GM12865 (cell line): ENCODE measurements around the gene ELF2.
"Not testable (repeated sequence)": the region's sequence is repeated elsewhere in the genome, so short reads cannot be mapped to it uniquely, and the experiment has no call there.

Experiments
- DNase-seq: peaks from one replicate; pipeline ENCODE4 v3.0.0; 2010; ENCODE audit warnings: low read depth
- H3K4me3 ChIP-seq: 2 replicates; pipeline ENCODE4 v1.5.1; 2011; ENCODE audit warnings: mild to moderate bottlenecking, low read depth, low read length, control low read depth
- TF ChIP-seq, protein P1 (sequence below): IDR thresholded peaks from 2 replicates; pipeline ENCODE4 v1.5.1; 2011; ENCODE audit warnings: low read length, control low read depth, low read depth, inconsistent platforms; ENCODE audit not compliant: insufficient read depth; ENCODE audit errors: missing control alignments

The ELF2 gene

GRCh38 chr4:139200506-139200905, 23.5 kb upstream of the ELF2 start:
- TF ChIP-seq, protein P1, sequence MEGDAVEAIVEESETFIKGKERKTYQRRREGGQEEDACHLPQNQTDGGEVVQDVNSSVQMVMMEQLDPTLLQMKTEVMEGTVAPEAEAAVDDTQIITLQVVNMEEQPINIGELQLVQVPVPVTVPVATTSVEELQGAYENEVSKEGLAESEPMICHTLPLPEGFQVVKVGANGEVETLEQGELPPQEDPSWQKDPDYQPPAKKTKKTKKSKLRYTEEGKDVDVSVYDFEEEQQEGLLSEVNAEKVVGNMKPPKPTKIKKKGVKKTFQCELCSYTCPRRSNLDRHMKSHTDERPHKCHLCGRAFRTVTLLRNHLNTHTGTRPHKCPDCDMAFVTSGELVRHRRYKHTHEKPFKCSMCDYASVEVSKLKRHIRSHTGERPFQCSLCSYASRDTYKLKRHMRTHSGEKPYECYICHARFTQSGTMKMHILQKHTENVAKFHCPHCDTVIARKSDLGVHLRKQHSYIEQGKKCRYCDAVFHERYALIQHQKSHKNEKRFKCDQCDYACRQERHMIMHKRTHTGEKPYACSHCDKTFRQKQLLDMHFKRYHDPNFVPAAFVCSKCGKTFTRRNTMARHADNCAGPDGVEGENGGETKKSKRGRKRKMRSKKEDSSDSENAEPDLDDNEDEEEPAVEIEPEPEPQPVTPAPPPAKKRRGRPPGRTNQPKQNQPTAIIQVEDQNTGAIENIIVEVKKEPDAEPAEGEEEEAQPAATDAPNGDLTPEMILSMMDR = no peak
- no peak for DNase-seq

GRCh38 chr4:139200102-139200501, 23.1 kb upstream of the ELF2 start:
- no peak overlapping the region for H3K4me3 ChIP-seq
- TF ChIP-seq, protein P1 = no peak
- no peak for DNase-seq

More at GRCh38 chr4:139200506-139200905, 23.5 kb upstream of the ELF2 start:
- H3K4me3 ChIP-seq = no peak overlapping the region

DNA sequence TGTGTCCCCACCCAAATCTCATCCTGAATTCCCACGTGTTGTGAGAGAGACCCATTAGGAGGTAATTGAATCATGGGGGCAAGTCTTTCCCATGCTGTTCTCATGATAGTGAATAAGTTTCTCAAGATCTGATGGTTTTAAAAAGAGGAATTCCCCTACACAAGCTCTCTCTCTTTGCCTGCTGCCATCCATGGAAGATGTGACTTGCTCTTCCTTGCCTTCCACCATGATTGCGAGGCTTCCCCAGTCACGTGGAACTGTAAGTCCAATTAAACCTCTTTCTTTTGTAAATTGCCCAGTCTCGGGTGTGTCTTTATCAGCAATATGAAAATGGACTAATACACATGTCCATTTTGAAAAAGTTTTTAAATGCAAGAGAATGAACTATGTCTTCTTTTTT, 20.2 kb upstream of the ELF2 start:
- H3K4me3 ChIP-seq, DNase-seq: not testable (repeated sequence)

GRCh38 chr4:139196462-139196861, 19.4 kb upstream of the ELF2 start:
- TF ChIP-seq, protein P1 = no peak
- no peak overlapping the region for H3K4me3 ChIP-seq
- DNase-seq = no peak

DNA sequence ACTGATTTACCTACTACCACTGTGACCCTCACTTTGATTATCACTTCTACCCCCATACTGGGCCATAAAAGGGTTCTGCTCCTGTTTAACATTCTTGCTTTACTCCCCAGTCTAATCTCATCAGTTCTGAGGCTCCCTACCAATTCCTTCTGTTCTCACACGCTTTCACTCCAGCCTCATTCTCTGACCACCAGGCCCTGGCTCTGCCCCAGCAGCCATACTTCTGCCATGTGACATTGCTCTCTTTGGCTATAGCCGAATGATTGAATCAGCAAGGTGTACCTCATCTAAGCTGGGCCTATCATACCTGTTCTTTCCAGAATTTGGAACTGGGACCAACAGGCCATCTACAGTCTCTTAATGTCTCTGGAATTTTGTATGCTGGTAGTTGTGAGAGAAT, 14.4 kb upstream of the ELF2 start:
- TF ChIP-seq, protein P1 = no peak
- DNase-seq = no peak

DNA sequence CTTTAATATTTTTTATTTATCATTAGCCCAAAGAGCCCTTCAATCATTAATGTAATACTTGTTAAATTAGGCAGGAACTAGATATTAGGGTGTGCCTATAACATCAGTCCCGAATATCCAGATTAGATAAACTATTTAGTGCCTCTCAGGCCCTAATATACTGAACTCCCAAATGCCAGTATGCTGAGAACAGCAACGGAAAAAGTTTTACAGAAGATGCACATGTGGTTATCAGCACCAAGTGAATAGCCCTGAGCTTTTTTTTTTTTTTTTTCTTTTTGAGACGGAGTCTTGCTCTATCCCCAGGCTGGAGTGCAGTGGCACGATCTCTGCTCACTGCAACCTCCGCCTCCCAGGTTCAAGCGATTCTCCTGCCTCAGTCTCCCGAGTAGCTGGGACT, 13.0 kb upstream of the ELF2 start:
- TF ChIP-seq, protein P1 = no peak
- no peak overlapping the region for H3K4me3 ChIP-seq
- DNase-seq = no peak

More for the DNA sequence above, 14.4 kb upstream of the ELF2 start:
- no peak overlapping the region for H3K4me3 ChIP-seq

- H3K4me3 ChIP-seq = no peak overlapping the region
- no peak for DNase-seq
- TF ChIP-seq, protein P1 = no peak
Observed at GRCh38 chr4:139189417-139189749, 12.4 kb upstream of the ELF2 start.

DNA sequence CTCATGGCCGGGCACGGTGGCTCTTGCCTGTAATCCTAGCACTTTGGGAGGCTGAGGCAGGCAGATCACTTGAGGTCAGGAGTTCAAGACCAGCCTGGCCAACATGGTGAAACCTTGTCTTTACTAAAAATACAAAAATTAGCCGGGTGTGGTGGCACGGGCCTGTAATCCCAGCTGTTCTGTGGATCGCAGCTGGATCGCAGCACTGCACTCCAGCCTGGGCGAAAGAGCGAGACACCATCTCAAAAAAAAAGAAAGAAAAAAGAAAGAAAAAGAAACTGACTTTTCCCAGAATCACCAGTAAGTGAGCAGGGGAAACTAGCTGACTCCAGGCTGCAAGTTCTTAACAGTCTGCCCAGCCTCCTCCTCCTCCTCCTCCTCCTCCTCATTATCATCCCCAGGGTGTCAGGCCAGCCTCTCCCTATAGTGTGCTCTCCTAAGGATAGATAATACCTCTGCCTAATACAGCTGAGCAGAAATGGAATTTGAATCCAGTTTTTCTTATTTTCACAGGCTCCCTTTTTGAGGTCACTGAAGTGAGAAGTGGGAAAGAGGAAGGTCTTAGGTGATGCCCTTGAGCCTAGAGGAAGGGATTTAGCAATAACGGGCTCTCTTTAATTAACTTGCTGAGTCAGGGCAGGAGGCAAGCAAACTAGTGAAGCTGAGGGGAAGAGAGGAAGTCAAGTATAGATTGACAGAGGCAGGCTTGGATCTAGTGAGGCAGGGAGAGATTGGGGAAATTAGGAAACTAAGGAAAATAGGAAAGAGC, 11.8 kb upstream of the ELF2 start:
- H3K4me3 ChIP-seq = no peak overlapping the region
- no peak for DNase-seq
- TF ChIP-seq, protein P1 = no peak
